Activated CD4-positive, alpha-beta T cell treated with anti-CD3 and anti-CD28 coated beads, Interleukin-2, amount 50 U/mL, for 48 hours (primary cell): ENCODE results near the gene CRACR2B.

ENCODE experiments used
- DNase-seq, 2 experiments: peaks; one replicate each; pipeline ENCODE4 v3.0.0-alpha.2; 2020

The CRACR2B gene

DNA sequence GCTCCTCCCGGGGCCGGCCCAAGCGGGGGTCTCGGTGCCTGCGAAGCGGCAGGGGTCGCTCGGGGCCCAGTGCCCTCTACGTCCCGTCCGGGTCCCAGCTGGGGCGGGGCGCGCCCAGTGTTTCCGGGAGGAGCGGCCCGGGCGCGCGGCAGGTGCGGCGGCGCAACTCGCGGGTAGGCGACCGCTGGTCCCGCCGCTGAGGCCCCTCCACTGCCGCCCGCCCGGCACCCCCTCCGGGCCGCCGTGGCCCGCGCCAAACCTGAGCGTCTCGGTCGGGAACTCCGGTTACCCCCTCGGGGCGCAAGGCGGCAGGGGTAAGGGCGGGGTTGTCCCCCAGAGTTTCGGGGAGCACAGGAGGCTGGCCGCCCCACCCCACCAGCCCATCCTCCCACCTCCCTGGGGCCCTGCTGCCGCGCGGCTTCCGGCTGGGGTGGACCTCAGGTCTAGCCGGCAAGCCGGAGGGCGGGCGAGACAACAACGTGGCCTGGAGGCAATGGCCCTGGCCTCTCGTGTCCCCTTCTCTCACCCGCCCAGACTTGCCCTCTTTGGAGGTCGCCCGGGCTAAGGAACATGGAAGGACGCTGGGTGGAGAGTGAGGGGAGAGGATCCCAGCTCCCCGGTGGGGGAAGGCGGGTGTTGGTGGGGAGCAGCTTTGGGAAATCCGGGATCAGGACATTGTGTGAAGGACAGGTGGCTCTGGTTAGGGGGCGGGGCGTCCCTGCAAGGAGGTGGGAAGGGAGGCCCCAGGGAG is 398 bp upstream of the CRACR2B start:
- DNase-seq = no peak

DNA sequence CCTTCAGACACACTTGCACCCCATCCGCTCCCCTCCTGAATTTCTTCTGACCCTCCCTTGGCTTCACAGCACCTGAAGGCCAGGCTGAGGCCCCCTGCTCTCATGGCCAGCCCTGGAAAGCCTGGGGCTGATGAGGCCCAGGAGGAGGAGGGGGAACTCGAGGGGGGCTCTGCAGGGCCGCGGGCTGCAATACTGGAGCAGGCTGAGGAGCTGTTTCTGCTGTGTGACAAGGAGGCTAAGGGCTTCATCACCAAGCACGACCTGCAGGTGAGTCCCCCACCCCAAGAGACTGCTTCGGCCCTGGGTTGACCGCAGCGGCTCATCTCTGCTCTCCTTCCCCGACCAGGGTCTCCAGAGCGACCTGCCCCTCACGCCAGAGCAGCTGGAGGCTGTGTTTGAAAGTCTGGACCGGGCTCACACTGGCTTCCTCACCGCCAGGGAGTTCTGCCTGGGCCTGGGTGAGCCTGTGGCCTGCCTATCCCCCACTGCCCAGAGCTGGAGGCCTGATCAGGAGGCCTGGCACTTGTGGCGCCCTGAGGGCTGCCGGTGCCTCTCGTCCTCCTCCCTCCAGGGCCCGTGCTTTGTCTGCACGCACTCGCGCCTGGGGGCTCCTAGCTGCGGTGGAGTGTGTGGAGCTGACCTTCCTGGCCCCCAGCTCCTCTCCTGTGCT is 922 bp downstream of the CRACR2B start:
- no peak for DNase-seq

DNA sequence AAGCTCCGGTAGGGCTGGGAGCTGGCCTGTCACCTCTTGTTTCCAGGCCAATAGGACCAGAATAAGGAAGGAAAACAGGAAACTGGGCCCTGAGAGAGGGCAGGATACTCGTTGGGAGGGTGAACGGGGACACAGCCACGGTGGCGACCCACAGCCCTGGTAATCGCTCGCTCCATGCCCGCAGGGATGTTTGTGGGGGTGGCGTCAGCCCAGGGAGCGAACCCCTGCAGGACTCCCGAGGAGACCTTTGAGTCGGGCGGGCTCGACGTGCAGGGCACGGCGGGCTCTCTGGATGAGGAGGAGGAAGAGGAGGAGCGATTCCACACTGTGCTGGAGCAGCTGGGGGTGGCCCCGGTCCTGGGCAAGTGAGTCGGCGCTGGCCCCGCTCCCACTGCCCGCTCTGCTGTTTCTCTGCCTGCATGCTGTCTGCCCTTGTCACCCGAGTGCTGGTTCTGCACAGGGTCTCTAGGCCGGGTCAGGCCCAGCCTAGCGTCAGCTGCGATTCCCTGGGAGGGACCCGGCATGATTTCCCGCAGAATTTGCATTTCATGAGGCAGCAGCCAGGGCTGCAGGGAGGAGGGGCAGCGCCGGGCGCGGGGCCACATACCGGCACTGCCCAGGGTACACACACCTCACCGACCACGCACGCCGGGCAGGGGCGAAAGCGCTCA is 1.6 kb downstream of the CRACR2B start:
- no peak for DNase-seq

GRCh38 chr11:829847-830294 is 2.2 kb downstream of the CRACR2B start:
- DNase-seq = no peak

DNA sequence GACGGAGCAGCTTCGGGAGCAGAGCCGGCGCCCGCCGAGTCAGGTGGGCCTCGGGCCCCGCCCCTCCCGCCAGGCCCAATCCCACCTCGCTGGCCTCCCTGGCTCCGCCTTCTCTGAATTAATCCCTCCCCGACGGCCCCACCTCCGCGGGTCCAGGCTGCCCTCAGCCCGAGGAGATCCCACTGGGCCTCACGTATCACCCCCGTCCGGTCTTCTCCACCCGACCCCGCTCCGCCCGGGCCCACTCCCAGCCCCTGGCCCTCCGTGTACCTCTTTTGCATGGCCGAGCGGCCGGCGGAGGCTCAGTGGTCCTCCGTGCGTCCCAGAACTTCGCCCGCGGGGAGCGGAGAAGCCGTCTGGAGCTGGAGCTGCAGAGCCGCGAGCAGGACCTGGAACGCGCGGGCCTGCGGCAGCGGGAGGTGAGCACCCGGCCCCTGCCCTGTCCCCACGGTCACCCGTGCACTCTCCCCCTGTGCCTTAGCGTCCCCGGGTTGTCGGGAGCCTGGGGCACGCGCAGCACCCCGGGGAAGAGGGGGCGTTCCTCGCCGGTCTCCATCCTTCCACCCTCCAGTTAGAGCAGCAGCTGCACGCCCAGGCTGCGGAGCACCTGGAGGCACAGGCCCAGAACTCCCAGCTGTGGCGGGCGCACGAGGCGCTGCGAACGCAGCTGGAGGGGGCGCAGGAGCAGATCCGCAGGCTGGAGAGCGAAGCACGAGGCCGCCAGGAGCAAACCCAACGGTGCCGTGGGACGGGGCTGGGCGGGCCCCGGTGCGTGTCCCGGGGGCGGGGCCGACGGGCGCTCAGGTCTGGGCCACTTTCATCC is 2.8 kb downstream of the CRACR2B start:
- peak; percentile 67 to 71 for DNase-seq

DNA sequence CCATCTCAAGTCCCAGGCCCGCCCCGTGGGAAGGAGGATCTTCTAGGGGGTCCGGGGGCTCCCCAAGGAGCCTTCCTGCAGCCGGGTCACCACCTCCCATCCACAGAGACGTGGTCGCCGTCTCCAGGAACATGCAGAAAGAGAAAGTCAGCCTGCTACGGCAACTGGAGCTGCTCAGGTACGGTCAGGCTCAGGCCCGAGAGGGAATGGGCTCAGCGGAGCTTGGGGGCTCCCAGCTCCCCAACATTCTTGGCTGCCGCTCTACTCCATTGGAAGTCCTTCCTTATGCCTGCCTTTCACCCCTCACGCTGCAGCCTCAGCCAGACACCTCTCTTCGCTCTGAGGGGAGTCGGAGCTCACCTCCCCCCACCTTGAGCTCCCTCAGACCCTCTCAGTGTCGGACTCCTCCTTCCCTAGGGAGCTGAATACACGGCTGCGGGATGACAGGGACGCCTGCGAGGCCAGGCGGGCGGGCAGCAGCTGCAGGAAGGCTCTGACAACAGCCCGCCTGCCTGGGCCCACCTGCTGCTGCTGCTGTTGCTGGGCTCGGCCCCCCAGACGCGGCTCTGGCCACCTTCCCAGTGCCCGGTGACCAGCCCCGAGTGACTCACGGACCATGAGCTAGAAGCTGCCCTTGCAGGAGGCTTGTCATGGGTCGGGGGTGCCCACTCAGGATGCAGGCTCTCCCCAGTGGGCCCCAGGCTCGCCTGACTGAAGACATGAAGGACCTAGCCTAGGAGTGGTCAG is 3.6 kb downstream of the CRACR2B start:
- DNase-seq = no peak

DNA sequence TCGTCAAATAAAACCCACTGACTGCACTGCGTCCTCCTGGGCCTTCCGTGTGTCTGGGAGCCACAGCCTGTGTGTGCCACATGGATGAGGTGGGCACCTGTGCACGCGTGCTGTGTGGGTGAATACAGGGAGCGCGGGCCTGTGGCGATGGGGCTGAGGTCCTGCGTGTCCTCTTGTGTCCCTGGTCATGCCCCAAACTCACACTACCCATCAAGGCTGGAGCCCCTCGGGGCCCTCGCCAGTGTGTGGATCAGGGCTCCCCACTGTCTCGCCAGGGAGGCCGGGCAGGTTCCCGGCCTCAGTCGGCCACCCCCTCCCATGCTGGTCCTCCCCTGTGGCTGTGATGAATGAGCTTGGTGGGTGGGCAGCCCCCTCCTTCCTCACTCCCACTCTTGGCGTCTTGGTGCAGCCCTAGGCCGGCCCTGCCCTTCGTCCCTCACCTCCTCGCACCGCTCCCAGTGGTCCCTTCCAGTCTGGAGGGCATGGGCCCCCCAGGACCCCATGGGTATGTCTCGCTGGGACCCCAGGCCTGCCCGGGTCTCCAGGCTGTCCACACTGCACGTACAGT is 4.3 kb downstream of the CRACR2B start:
- no peak for DNase-seq

DNA sequence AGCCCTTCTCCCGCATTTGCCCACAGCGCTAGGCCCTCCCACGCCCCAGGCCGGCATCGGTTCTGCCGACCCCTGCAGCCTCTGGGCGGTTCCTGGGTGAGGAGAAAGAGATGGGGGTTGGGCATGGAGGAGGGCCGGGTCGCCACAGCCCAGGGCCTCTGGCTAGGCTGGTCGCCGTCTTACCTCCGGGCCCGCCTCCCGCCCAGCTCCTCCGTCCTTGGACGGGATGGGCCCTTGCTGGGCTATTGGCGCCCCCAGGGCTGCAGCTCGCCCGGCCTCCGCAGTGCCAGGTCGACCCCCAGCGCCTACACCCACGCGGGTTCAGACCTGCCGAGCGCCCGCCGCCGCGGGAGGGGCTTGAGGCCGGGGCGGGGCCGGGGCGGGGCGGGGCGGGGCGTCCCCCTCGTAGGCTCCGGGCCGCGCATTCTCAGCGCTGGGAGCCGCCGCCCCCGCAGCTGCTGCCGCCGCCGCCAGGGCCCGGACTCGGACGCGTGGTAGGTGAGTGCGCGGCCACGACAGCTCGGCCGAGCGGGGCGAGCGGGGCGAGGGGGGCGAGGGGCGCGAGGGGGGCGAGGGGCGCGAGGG is 4.9 kb downstream of the CRACR2B start, which contains the start of gene CD151:
Gene CD151 (plus strand): TSS at position 424 of the 585 bp plus-strand sequence. CDS start 3,118 bp downstream, outside the sequence.
- DNase-seq = peak in 1 of 2 experiments; percentile 53

GRCh38 chr11:833114-833791 is 5.5 kb downstream of the CRACR2B start:
- DNase-seq = peak in 1 of 2 experiments; percentile 44

- DNase-seq = no peak
Observed at GRCh38 chr11:833849-834311, 6.2 kb downstream of the CRACR2B start.

GRCh38 chr11:834371-835316 is 6.9 kb downstream of the CRACR2B start:
- DNase-seq = no peak

DNA sequence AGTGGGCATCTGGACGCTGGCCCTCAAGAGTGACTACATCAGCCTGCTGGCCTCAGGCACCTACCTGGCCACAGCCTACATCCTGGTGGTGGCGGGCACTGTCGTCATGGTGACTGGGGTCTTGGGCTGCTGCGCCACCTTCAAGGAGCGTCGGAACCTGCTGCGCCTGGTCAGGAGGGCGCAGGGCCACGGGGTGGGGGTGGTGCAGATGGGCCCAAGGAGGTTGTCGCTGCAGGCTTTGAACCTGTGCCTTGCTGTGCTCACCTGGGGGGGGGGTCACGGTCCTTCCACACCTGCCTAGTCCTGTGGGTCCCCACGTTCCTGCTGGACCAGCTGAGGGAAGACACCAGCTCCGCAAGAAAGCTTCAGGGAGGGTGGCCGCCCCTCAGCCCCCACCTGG is 8.6 kb downstream of the CRACR2B start:
- no peak for DNase-seq

GRCh38 chr11:836700-837099 is 9.0 kb downstream of the CRACR2B start:
- no peak for DNase-seq

GRCh38 chr11:837189-837989 is 9.7 kb downstream of the CRACR2B start:
- DNase-seq = no peak

GRCh38 chr11:837990-838307 is 10.2 kb downstream of the CRACR2B start:
- no peak for DNase-seq

DNA sequence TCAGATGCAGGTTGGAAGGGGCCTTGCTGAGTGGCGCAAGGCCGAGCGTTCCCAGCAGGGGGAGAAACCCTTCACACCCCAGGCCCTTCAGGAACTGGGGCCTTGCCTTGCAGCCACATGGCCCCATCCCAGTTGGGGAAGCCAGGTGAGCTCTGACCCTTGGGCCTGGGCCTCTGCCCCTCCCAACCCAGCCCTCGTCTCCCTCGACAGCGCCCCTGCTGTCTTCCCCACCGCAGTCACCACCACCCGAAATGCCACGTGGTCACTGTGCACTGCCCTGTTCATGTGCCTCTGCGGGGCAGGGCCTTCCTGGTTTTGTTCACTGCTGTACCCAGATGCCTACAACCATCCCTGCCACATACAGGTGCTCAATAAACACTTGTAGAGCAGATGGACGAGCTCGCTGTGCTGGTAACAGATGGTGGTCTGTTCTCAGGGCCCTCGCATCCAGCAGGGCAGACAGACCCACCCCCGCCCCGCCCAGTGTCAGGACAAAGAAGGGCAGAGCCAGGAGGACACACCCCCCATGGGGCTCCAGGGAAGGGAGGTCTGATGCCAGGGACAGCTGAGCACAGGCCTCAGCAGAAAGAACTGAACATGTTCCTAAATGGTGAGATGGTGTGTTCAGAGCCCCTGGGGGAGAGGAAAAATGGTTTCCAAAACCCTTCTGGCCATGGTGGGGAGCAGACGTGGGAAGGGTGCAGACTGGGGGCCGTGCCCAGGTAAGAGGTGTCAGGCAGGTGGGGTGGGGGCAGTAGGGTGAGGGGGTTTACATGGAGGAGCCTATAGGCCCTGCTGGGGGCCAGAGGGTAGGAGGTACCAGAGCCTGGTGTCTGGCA is 10.9 kb downstream of the CRACR2B start:
- DNase-seq = no peak

DNA sequence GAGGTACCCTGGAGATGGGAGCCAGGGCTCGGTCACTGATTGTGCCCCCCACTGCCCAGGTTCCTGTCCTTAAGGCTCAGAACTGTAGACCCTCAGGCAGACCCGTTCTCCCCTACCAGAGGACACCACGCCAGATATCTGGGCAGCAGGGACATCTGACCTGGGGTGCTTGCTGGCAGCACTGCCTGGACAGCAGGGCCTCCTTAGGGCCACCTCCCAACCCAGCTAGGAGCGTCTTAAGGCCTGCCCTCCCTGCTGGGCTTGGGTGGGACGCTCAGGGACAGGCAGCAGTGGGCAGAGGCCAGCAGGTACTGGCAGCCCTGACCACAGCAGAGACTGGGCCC is 11.5 kb downstream of the CRACR2B start:
- no peak for DNase-seq
